GM18511 (cell line): ENCODE measurements around the gene GRIP2.

Experiments used
- ATAC-seq: cut with Tn5 transposase; IDR thresholded peaks from one replicate; pipeline ENCODE4 v1.9.1; 2021; ENCODE audit warnings: mild to moderate bottlenecking, moderate library complexity; ENCODE audit not compliant: unreplicated experiment

The GRIP2 gene

DNA sequence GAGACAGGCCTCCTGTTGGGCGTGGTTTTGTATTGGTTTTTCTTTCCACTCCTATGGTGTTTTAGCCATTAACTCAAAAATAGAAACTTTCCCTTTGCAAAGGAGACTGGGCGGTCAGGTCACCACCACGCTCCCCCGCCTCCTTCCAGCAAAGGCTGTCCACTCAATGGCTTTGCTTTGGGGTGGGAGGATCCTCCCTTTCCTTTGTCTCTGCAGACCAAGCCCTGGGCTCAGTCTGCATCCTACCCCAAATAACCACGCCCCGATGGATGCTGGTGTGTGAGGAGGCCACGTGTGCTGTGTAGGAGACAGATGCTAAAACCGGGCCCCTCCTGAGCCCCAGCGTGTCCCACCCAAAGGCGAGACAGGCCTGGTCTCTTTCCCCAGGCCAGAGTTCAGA is 68.5 kb downstream of the GRIP2 start:
- no peak for ATAC-seq

DNA sequence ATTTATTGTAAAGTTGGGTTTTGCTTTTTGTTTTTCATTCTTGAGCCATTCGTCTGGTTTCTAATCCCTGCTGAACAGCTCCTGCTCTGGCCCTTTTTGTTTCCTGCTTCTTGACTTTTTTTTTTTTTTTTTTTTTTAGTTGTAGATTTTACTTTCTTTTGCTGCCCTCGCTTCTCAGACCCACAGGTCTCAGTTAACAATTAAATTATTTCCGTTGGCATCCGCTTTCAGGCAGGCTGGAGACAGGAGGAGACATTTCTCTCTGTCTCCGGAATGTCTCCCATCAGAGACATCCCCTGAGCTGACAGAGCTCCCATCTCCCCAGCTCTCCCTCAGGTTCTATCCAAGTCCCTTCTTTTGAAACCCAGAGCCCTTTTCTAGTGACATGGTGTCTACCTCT is 69.1 kb downstream of the GRIP2 start:
- ATAC-seq: no peak

DNA sequence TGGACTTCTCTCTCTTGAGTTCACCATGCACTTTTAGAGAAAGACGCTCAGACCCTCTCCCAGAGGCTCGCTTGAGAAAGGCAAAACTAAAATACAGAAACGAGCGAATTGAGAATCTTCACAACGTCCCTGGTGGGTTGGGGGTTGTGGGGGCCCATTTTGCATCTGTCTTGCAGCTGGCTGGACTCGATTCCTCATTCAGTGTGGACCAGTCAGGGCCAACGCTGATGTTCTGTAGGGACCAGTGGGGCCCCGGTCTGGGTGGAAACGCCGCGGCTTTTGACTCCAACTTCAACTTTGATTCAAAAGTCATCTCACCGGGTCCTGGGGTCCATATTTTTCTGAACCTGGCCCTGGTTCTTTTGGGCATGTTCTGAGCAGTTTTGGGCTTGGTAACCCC is 69.7 kb downstream of the GRIP2 start:
- ATAC-seq: no peak

DNA sequence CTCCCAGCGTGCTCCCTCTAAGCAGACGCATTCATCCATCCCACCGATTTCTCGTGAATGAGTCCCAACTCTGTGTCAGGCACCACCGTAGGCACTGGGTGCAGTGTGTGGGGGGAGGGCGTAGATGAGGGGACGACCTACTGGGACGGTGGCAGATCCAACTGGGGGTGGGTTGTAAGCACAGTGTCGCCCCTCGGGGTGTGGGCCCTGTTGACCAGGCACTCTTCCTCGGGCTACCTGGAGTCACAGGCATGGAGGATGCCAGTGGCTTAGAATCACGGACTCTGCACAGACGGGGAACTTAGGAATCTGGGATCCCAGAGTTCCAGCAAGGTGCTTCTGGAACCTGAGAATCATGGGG is 71.5 kb downstream of the GRIP2 start:
- no peak for ATAC-seq

DNA sequence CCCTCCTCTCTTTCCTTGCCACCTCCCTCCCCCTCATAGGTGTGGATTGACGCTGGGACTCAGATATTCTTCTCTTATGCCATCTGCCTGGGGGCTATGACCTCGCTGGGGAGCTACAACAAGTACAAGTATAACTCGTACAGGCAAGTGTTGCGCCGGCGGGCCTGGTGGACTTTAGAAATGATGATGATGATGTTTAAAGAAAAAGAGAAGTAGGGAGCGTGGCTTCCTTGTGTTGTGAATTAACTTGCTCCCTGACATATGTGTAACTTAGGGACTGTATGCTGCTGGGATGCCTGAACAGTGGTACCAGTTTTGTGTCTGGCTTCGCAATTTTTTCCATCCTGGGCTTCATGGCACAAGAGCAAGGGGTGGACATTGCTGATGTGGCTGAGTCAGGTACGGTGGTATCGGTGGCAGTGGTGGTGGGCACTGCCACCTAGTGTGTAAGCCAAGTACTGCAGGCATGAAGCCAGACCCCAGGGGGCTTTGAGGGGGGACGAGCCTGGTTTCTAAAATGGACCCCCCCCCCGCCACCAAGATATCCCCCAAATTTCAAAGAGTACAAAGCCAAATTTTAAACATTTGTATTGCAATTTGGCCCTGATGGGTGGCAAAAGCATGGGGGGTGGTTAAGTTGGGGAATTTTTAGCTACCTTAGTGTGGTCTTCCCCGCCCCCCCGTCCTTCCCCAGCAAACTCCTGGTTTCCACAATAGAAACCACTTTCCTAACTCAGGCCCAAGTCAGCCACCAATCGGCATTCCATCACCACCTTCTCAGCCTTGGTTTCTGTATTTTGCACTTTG is 72.1 kb downstream of the GRIP2 start:
- no peak for ATAC-seq

DNA sequence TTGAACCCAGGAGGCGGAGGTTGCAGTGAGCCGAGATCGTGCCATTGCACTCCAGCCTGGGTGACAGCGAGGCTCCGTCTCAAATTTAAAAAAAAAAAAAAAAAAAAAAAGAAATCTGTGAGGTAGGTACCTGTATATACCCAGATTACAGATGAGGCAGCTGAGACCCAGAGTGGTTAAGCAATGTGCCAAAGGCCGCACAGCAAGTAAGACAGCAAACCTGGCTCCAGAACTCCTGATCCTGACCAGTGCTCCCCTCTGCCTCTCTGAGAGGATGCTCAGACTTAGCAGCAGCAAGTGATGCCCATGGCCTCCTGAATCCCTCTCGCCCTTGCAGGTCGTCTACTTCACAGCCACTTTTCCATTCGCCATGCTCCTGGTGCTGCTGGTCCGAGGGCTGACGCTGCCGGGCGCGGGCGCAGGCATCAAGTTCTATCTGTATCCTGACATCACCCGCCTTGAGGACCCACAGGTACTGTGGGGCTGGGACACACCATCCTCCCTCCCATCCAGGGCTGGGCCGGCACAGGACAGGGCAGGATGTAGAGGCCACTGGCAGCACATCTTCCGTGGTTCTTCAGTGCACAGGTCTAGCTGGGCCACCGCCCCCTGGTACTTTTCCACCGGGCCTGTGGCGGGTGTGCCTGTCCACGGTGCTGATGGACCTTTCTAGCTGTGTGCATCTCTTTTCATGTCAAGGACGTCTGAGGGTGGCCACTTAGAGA is 73.8 kb downstream of the GRIP2 start:
- ATAC-seq: no peak

DNA sequence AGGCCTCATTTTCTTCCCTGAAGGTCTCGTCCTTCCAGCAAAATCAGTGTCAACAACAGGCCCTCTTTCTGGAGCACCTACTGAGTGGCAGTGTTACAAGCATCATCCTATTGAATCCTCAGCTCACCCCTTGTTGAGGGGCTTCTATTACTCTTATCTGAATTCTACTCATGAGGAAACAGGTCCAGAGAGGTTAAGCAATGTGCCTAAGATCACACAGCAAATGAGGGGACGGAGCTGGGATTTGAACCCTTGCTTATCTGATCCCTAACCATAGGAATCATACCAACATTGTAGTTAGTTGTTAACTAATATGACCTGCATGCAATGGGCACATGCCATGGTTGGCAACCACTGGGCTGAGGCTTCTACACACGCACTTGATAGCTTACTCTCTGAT is 74.7 kb downstream of the GRIP2 start:
- ATAC-seq: no peak

DNA sequence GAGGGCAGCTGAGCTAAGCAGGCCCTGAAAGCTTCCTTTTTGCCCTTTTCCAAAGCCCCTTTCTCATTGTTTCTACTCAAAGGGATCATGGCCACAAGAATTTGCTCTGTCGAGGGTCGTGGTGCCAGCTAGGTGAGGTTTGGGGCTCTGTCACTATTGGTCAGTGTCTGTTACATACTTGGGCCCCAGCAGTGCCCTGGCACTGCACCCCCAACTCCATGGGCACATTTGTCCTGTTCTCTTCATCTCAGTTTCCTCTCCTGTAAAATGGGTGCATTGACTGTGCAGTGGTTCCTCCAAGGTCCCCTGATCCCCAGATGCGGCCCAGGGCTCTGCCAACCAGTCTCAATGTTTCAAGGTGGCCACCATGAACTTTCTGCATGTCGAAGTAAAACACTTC is 75.6 kb downstream of the GRIP2 start:
- ATAC-seq: no peak

DNA sequence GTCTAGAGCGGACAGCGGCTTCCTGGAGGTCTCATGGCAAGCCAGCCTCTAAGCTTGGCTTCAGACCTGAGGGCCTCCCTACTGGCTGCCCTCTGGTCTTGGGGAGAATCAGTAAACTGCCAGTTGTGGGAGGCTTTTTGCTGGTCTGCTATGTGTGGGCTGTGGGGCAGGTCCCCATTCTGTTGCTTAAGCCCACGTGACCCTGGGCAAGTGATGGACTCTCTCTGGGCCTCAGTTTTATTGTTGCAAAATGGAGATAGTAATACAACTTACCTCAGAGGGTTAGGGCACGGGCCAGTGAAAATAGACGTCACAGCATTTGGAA is 76.0 kb downstream of the GRIP2 start:
- ATAC-seq: no peak

DNA sequence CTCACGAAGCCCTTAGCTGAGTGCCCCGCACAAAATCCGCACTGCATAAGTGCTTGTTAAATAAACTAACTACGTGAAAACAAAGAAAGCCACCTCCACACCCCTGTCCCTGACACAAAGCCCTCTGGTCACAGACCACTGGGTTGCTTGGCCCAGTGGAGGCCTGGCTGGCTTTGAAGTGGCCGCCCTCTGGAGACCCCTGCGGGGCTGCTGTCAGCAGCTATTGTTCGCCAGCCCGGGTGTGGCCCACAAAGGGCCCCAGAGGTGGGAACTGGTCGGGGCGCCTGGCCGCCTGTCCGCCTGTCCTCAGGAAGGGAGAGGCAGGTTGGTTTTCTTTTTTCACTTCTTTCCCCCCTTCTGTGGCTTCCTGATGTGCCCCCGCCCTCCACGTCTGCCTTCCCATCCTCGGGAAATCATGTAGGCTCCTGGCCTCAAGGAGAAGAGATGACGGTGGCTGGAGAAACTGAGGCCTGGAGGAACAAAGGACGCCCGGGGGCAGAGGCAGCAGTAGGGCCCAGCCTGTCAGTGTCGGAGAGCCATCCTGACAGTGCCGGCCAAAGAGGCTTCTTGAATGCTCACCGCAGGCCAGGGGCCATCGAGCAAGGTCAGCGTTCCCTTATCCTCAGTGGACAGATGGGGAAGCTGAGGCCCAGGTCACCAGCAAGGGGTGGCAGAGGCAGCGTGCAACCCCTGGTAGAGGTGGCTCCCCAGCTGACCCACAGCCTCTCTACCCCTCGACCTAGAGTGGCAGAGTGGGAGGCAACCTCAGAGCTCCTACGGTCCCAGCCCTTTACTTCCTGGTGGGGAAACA is 76.6 kb downstream of the GRIP2 start:
- ATAC-seq: no peak

DNA sequence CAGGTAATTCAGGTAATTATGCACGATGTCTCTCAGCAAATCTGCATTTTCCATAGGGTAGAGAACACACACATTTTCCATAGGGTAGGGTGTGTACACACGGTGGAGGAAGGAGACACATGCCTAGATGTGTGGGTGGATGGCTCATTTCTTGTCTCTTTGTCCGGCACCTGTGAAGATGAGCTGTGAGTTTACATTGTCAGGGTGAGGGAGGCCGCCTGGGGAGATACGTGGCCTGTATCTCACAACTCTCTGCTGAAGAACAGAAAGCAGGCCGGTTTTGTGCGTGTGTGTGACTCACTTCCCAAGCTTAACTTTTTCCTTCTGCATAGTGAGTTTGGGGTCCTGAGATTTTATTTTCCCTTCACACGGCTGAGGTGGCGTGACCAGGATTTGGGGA is 77.4 kb downstream of the GRIP2 start:
- ATAC-seq: no peak

DNA sequence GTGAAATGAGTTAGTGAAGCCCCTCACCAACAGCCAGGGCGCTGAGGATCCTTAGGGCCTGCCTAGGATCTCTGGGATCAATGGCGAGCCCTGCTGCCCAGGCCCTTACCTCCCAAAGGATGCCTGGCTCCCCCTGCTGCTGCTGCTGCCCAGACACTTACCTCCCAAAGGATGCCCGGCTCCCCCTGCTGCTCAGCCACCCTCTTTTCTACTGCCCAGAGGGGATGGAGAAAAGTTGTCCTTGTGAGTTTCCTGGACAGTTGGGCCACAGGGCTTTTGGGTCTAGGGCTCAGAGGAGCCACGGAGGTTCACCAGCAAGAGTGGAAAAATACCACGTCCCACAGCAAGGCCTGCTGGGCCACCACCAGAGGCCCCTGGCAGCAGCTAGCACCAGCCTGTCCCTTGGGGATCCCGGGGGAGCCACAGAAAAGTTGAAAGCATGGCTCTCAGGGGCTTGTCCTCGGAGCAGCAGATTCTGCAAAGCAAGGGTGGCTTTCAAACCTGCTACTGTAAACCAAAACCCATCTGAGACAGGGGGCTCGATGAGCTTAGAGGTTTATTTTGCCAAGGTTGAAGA is 78.3 kb downstream of the GRIP2 start:
- peak; percentile 45 for ATAC-seq

DNA sequence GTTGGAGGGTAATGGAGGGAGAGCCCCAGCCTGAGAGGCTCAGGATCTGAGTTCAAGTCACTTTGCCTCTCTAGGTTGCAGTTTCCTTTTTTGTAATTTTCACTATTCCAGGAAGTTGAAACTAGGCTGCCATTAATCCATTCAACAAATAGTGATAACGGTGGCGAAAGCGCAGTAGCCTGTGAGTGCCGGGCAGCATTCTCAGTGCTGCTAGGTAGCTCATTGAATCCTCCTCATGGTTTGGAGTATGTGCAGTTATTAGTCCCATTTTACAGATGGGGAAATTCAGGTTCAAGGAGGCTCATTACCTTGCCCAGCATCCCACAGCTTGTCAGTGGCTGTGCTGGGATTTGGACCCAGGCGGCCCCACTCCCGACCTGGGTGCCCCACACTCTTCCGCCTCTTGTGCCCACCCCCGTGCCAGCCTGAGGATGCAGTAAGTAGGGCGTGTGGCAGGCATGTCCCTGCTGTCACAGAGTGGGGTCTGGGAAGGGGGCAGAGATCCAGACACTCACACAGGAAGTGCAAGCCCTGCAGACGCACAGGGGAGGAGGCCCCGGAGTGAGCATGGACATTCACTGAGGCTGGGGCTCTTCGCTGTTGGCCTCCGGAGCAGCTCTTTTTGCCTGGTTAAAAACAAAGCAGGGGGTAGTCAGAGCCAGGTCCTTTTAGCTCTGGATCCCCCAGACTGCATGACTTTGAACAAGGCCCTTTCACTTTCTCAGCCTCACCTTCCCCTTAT is 79.0 kb downstream of the GRIP2 start:
- peak; percentile 6 for ATAC-seq

DNA sequence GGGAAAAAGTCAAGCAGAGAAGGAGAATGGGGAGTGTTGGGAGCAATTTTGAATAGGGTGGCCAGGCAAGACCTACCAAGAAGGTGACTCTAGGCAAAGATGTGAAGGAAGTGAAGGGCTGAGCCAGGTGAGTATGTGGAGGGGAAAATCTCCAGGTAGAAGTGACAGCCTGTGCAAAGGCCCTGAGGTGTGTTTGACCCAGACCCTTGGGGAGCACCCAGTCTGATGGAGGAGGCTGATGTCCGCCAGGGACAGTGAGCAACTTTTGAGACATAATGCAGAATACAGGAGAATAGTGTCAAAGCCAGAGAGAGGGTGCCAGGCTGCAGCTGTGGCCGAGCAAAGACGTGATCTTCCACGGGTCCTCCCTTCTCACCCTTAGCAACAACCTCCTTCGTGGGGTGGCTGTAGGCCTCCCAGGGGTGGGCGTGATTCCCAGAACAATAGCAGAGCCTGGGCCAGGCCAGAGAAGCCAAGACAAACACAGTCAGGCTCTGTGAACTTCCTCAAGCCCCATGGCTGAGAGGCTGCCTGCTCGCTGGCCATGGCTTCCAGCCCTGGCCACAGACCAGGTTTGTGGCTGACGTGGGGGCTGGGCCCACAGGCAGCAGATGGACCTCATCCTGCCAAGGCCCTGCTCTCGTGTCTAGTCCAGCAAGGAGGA is 79.7 kb downstream of the GRIP2 start:
- ATAC-seq: no peak

DNA sequence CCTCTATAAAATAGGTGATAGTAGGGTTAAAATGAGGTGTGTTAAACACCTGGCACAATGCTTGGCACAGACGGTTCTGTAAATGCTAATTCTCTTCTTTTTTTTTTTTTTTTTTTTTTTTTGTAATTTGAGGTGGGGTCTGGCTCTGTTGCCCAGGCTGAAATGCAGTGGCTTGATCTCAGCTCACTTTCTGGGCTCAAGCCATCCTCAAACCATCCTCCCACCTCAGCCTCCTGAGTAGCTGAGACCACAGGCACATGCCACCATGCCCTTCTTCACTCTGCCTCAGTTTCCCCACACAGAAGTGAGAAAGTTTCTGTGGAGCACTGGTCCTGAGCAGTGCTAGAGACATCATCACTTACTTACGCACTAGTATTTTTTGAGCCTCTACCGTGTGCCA is 80.4 kb downstream of the GRIP2 start:
- no peak for ATAC-seq

DNA sequence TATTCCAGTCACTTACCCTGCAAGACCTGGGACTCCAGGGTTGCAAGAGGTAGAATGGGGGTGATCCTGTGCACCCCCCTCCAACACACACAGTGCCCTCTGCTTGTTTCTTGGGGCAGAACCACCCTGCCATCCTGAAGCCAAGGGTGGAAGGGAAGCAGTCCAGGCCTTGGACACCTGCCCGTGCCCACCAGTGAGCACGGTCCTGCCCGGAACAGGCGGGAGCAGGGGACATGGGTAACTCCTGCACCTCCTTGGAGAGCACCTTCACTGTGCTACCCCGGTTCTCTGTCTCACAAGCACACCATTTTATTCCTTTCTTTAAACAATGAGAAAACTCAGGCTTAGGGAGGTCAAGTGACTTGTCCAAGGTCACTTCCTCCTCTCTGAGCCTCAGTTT is 80.8 kb downstream of the GRIP2 start:
- ATAC-seq: no peak

DNA sequence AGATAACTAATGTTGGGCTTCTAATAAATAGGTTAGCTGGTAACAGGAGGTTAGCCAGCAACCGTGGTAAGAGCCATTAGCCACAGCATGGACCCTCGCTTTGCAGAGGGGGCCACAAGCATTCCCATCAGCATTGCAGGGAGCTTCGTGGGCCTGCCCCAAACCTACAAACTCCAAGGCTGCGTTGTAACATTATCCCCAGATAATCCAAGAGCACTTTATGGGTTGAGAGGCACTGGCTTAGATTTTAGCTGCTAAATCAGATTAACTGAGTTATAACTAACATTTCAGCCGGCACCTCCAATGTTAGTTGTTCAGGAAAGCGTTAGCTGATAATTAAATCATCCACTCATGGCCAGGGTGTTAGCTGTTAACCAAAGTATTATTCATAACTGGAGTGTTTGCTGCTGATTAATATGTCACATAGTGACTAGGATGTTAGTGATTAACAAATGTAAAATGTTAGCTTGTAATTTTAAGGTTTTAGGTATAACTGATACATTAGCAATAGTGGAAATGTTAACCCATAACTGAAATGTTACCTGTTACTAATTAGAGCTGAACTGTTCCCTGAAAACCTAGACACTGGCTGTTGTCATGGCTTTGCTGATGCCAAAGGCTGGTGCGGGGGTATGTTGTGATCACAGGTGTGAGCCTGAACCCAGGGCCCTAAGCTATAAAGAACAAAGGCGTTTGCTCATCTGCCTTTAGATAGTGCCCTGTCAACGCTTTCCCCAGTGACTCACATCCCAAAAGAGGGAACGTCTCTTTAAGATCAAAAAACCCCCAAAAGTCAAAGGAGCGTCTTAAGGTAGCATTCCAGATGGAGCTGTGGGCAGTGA is 81.5 kb downstream of the GRIP2 start:
- ATAC-seq: peak; percentile 62

DNA sequence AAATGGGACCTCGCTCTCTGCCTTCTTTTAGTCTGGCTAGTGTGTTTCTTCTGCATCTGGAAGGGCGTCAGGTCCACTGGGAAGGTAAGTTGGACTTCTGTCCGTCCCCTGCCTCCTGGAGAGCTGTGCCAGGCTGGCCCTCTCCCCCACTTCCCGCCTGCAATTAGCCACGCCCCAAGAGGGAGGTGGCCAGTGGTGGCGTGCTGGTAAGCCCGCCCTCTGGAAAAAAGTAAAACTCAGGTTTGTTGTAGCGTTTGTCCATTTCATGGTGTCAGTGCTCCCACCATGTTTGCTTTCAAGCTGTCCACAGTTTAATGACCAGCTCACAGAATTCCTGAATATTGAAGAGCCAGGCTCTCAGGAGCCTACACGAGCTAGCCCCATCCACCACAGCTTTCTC is 82.1 kb downstream of the GRIP2 start:
- ATAC-seq: no peak

DNA sequence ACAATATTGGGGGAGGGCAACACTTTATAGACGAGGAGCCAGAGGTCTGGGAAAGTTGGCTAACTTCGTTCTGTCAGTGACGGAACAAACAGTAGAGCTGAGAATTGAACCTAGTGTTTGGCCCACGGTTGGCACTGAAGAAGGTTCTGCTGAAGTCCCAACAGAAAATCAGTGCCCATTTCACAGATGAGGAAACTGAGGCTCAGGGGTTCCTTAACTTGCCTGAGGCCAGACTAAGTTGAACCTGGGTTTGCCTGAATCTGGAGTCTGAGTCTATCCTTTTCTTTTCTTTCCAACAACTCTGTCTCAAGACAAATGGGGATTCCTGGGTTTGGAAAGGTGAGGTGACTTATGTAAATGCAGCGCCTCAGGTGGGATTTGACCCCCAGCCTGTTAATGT is 82.7 kb downstream of the GRIP2 start:
- ATAC-seq: no peak
